Measurements from ENCODE around the gene ZBTB25. TPM values are rescaled to one million over a fixed set of nuclear protein-coding genes. Genes with fewer than 3 reads are reported as not detected.

Gene ZBTB25
- total RNA-seq, 1 experiment from 2014 or later = 19.0 TPM

DNA sequence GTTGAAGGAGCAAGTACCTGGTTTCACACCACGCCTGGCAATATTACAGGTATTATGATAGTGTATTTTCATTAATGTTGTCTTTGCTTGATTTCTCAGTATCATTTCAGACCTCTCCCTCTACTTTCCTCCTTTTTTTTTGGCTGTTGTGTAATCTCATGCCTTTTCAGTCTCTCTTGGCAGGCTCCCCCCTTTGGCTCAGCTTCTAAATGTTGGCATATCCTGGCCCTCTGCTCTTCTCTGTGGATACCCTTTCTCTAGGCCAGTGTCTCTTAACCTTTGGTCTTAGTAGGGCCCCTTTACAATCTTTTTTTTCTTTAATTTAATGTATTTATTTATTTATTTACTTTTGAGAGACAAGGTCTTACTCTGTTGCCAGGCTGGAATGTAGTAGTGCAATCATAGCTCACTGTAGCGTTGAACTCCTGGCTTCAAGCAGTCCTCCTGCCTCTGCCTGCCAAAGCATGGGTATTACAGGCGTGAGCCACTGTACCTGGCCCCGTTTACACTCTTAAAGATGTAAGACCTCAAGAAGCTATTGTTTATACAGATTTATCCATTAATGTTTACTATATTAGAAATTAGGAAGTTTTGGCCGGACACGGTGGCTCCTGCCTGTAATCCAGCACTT lies 102.7 kb downstream of the ZBTB25 start:
- no TSS peak for BruUV-seq (replicated peaks)
- Histone ChIP-seq H3K9me2 (ENCODE audit: insufficient read depth) (no peaks in the 10 kb centered on the region), H3K79me2 (ENCODE audit: insufficient read depth, low read length) (peaks cover 81% of the 10 kb centered on the region), H2AFZ (ENCODE audit: low read depth, low read length, poor library complexity, severe bottlenecking) (no peak overlapping the region), H3K9ac (ENCODE audit: low read length) (no peak overlapping the region), H4K20me1 (ENCODE audit: insufficient read depth) (peaks cover 4% of the 10 kb centered on the region; the same call in 1 of the 2 replicates), H3K4me2 (ENCODE audit: low read length) (no peak overlapping the region), H3K4me1 (ENCODE audit: control insufficient read depth in 1 of 2, insufficient read depth in 2 of 2, low read length in 2 of 2) (no peaks in the 10 kb centered on the region), H3K27ac (ENCODE audit: low read depth, low read length) (no peak overlapping the region), H3K9me3 (ENCODE audit: control insufficient read depth in 1 of 2, insufficient read depth in 1 of 2, low read depth in 1 of 2, low read length in 2 of 2) (no peaks in the 10 kb centered on the region), H3K27me3 (ENCODE audit: insufficient read depth, low read length) (no peaks in the 10 kb centered on the region), H3K4me3 (replicated peaks in 1 of 2; ENCODE audit: low read depth in 1 of 2, low read length in 2 of 2) (no peak overlapping the region), H3K36me3 (ENCODE audit: control insufficient read depth in 1 of 2, insufficient read depth in 2 of 2, low read length in 2 of 2) (peaks cover 3 to 20% of the 10 kb centered on the region in 2 experiments; a peak in 2 of 4 replicates)
- no peak for TF ChIP-seq SIN3A (IDR thresholded peaks at IDR 0.05; ENCODE audit: low read depth)
- TF ChIP-seq, protein P1, sequence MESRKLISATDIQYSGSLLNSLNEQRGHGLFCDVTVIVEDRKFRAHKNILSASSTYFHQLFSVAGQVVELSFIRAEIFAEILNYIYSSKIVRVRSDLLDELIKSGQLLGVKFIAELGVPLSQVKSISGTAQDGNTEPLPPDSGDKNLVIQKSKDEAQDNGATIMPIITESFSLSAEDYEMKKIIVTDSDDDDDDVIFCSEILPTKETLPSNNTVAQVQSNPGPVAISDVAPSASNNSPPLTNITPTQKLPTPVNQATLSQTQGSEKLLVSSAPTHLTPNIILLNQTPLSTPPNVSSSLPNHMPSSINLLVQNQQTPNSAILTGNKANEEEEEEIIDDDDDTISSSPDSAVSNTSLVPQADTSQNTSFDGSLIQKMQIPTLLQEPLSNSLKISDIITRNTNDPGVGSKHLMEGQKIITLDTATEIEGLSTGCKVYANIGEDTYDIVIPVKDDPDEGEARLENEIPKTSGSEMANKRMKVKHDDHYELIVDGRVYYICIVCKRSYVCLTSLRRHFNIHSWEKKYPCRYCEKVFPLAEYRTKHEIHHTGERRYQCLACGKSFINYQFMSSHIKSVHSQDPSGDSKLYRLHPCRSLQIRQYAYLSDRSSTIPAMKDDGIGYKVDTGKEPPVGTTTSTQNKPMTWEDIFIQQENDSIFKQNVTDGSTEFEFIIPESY (IDR thresholded peaks at IDR 0.05; ENCODE audit: extremely low read depth, insufficient replicate concordance, low read length) = no peak
- TF ChIP-seq CBX3 (IDR thresholded peaks at IDR 0.05; ENCODE audit: low read depth) = no peak
- TF ChIP-seq ELF1 (IDR thresholded peaks at IDR 0.05; ENCODE audit: borderline replicate concordance, low read depth) = no peak
- TF ChIP-seq, protein P2, sequence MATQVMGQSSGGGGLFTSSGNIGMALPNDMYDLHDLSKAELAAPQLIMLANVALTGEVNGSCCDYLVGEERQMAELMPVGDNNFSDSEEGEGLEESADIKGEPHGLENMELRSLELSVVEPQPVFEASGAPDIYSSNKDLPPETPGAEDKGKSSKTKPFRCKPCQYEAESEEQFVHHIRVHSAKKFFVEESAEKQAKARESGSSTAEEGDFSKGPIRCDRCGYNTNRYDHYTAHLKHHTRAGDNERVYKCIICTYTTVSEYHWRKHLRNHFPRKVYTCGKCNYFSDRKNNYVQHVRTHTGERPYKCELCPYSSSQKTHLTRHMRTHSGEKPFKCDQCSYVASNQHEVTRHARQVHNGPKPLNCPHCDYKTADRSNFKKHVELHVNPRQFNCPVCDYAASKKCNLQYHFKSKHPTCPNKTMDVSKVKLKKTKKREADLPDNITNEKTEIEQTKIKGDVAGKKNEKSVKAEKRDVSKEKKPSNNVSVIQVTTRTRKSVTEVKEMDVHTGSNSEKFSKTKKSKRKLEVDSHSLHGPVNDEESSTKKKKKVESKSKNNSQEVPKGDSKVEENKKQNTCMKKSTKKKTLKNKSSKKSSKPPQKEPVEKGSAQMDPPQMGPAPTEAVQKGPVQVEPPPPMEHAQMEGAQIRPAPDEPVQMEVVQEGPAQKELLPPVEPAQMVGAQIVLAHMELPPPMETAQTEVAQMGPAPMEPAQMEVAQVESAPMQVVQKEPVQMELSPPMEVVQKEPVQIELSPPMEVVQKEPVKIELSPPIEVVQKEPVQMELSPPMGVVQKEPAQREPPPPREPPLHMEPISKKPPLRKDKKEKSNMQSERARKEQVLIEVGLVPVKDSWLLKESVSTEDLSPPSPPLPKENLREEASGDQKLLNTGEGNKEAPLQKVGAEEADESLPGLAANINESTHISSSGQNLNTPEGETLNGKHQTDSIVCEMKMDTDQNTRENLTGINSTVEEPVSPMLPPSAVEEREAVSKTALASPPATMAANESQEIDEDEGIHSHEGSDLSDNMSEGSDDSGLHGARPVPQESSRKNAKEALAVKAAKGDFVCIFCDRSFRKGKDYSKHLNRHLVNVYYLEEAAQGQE (IDR thresholded peaks at IDR 0.05; ENCODE audit: low read depth) = no peak
- TF ChIP-seq EZH2phosphoT487 (IDR thresholded peaks at IDR 0.05; ENCODE audit: borderline replicate concordance) = no peak
- no peak for TF ChIP-seq JUND (IDR thresholded peaks at IDR 0.05)
- TF ChIP-seq ZFX (IDR thresholded peaks at IDR 0.05) = no peak
- no peak for TF ChIP-seq CEBPB (IDR thresholded peaks at IDR 0.05; ENCODE audit: low read depth)
- TF ChIP-seq EGR1 (IDR thresholded peaks at IDR 0.05; ENCODE audit: low read depth) = no peak
- TF ChIP-seq TCF7L2 (IDR thresholded peaks at IDR 0.05; ENCODE audit: borderline replicate concordance, extremely low read depth, insufficient read depth, insufficient read length) = no peak
- no peak for TF ChIP-seq SRF (IDR thresholded peaks at IDR 0.05; ENCODE audit: low read depth)
- no peak for TF ChIP-seq SP1 (IDR thresholded peaks at IDR 0.05; ENCODE audit: low read depth)
- TF ChIP-seq POLR2AphosphoS5 (IDR thresholded peaks at IDR 0.05; ENCODE audit: low read depth, low read length) = no peak
- TF ChIP-seq, protein P3, sequence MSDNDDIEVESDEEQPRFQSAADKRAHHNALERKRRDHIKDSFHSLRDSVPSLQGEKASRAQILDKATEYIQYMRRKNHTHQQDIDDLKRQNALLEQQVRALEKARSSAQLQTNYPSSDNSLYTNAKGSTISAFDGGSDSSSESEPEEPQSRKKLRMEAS (IDR thresholded peaks at IDR 0.05) = no peak
- TF ChIP-seq, protein P4, sequence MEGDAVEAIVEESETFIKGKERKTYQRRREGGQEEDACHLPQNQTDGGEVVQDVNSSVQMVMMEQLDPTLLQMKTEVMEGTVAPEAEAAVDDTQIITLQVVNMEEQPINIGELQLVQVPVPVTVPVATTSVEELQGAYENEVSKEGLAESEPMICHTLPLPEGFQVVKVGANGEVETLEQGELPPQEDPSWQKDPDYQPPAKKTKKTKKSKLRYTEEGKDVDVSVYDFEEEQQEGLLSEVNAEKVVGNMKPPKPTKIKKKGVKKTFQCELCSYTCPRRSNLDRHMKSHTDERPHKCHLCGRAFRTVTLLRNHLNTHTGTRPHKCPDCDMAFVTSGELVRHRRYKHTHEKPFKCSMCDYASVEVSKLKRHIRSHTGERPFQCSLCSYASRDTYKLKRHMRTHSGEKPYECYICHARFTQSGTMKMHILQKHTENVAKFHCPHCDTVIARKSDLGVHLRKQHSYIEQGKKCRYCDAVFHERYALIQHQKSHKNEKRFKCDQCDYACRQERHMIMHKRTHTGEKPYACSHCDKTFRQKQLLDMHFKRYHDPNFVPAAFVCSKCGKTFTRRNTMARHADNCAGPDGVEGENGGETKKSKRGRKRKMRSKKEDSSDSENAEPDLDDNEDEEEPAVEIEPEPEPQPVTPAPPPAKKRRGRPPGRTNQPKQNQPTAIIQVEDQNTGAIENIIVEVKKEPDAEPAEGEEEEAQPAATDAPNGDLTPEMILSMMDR (IDR thresholded peaks at IDR 0.05 in 2 of 3, conservative IDR thresholded peaks at IDR 0.05 in 1 of 3; ENCODE audit: borderline replicate concordance in 1 of 3, insufficient read depth in 1 of 3, low read depth in 2 of 3, low read length in 2 of 3) = no peak
- no peak for TF ChIP-seq ZNF274 (IDR thresholded peaks at IDR 0.05; ENCODE audit: low read depth, low read length)
- ATAC-seq (no peak), DNase-seq (ENCODE audit: low read depth, low spot score) (no peak)
- CTCF ChIA-PET = interaction anchor here (1.6 kb wide), 1 partner anchor 29 kb away, joined by 5 read pairs; no protein-coding TSS in a partner anchor
- RAD21 ChIA-PET (ENCODE audit: low non-redundant PET in 1 of 2, low total read pairs in 2 of 2, uncharacterized antibody in 2 of 2, unreplicated experiment in 2 of 2) = interaction anchor here in 1 of 2 experiments (1.0 kb wide), 1 partner anchor 29 kb away, joined by 3 read pairs; no protein-coding TSS in a partner anchor
- POLR2A ChIA-PET = interaction anchor here (1.7 kb wide), 1 partner anchor 13 kb away, joined by 8 read pairs; the partner anchor contains the start of gene MTHFD1
- intact Hi-C loops (cut with micrococcal nuclease) = no loop called here

All from HCT116 (cell line).